T1000 (cell line): Measurements from ENCODE around the gene C16orf86.
"Not testable (repeated sequence)": the region's sequence is repeated elsewhere in the genome, so short reads cannot be mapped to it uniquely, and the experiment has no call there.

Experiments
- DNase-seq: peaks from one replicate; lab custom pipeline; 2025; ENCODE audit warnings: mixed read lengths; lab: John Stamatoyannopoulos, UW

The C16orf86 gene

DNA sequence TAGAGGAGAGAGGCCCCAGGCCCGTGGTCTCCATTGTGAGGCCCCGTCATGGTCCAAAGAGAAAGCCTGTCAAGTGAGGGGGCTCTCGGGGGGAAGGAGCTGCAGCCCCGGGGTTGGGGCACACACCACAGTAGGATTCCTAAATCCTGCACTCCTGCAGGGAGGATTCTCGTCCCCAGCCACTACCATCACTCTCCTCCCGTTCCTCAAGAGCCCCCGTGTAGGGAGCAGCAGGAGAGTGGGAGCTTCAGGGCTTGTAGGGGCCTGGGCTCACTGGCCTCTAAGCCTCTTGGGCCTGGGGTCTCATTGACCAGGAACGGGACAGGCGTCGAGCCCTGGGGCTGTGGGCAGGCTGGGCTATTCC lies 821 bp downstream of the C16orf86 start:
- DNase-seq, result no peak

DNA sequence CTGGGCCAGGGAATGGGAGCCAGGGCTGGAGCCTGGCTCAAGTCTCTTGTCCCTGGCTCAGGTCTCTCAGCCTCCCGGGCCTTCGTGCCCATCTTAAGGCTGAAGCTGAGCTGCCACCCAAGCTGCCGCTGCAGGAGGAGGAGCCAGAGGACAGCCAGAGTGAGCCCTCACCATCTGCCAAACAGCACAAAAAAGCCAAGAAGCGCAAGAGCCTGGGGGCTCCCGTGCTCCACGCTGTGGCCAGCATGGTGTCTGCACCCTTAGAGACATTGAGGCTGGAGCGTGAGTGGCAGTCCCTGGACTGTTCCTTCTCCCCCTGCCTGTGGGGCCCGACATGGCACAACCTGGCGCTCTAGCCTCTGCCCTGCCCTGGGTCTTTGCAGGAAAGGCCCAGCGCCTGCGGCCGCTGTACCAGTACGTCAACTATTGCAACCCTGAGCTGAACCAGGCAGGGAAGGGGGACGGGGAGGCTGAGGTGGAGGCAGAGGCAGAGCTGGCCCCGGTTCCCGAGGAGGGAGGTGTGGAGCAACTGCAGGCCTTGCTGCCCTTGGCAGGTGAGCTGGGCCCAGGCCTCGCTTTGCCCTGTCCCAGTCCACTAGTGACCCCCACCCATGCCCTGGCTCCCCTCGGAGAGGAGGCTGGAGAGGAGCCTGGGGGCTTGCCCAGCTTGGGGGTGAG lies 1.3 kb downstream of the C16orf86 start:
- DNase-seq, result peak; percentile 63

DNA sequence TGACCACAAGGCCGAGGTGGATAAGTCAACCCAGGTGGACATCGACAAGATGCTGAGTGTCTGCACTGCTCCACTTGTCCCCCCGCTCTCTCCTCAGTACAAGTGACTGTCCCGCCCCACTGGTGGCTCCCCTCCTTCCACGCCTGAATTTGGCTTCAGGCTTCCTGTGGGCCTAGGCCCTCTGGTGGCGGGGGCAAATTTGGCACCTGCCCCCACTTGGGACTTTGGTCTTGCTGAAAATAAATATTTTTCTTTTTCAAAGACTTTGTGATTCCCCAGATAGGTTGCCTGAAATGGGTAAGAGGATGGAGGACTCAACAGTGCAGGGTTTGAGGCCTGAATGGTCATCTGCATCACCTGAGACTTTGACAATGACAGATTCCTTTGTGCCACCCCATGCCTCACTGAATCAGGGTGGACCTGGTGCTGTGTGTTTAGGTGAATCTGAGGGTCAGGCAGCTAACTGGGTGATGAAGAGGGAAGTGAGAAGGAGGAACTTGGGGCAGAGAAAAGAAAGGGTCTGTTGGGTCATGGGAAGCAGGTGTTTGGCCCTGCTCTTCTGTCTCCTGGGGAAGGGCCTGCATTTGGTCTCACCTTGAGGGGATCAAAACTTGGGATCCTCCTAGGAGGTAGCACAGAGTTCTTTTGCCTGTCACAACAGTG lies 2.0 kb downstream of the C16orf86 start:
- no peak for DNase-seq

DNA sequence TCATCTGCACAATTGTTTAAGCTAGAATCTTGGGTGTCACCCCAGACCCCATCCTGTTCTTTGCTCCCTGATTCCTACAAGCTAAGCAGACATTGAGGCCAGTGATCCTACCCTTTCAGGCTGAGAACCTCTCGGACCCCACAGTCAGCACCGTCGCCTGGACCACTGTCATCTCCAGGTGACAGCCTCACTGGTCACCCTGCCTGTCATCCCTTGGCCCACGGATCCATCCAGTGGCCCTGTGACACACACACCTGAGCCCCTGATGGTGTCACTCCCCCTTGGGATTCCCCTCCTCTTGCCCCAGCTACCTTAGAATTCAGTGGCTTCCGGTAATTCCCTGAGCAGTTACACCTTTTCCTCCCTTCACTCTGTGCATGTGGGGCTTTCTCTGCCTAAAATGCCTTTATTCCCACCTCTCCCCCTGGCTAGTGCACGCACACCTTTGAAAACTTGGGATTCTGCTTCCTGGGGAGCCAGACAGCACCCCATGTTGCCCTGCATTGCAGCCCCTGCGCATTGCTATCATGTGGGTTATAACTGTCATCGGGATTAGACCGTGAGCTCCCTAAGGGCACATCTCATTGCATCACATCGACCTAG lies 3.0 kb downstream of the C16orf86 start:
- no peak for DNase-seq

DNA sequence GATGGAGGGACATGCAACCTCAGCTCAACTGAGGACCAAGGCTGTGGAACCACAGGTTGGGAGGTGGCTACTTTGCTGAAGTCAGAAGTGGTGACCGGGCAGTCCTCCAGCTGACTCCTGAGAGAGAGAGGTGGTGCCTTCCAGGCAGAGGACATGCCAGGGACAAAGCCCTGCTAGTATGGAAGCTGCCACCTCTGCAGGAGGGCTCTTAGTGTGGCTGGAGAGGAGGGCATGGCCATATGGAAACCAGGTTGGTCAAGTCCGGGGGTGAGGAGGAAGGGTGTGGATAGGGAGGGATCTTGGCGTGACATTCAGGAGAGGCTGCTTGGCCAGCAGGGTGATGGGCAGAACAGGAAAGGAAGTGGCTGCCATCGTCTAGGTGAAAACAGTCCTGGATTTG lies 5.7 kb downstream of the C16orf86 start:
- DNase-seq, result no peak

DNA sequence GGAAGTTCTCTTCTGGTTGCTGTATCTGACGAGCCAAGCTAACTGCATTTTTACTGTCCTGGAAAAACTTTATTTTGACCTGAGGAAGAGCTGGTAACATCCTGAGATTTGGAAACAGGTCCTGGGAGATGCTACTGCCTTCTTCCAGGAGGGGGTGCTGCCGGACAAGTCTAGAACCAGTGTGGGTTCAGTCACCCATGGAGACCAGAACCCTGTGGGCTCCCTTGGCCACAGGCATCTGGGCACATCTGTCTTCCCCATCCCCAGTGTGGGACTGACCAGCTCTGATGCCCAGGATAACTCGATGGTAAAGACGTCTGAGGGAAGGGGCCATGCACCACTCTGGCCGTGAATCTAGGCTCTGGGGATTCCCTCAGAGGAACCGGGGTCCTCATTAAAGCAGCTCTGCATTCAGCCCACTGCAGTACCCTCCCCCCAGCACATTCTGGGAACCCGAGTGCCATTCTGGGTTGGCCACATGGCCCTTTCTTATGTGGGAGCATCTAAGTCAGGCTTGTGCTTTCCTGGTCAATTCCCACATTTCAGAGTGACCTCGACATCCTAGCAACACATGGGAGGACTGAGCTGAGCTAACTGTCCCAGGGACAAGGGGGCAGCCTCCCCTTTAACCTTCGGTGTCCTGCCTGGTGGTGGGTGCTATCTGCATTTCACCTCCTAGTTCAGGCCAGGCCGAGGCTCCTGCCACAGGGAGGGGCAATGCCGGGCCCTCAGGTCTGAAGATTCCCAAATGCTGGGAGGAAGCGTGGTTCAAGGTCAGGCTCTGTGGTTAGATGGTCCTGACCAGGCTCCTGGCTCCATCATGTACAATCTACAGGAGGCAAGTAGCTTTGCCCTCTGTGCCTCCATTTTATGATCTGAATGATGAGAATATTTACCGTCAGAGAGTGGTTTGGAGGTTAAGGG lies 6.4 kb downstream of the C16orf86 start:
- no peak for DNase-seq

DNA sequence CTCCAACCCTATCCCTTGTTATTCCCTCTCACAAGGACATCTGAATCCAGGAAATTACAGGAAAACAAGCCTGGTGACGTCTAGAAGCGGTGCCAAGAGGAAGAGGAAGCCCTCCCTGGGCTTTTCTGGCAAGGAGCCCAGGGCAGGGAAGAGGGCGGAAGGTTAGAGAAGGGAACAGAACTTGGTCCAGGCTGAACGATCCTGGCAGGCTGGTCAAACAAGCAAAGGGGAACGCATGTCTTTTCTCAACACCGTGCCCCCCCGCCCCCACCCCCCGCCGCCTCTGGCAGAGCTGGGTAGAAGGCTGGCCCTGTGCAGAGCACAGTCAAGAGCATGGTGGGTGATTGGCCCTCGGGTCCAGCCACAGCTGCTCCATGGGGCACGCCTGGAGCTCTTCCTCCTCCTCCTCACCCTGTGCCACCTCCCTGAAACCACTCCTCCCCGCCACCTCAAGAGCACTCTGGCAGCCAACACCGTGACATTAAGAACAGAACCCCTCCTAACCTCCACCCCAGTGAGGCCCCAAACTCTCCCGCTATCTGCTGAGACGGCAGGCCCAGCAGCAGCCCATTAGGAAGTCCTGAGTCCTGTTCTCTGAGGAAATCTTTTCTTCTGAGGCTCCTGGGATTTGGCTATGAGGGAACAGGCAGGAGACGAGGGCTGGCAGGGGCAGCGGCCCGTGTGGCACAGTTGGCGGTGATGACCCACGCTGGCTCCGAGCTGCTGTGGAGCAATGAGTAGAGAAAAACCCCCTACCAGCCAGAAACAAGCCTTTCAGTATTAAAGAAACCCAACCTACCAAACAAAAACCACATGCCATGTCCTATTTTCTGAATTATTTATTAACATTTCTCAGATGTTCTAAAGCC lies 7.3 kb downstream of the C16orf86 start:
- DNase-seq, result no peak

DNA sequence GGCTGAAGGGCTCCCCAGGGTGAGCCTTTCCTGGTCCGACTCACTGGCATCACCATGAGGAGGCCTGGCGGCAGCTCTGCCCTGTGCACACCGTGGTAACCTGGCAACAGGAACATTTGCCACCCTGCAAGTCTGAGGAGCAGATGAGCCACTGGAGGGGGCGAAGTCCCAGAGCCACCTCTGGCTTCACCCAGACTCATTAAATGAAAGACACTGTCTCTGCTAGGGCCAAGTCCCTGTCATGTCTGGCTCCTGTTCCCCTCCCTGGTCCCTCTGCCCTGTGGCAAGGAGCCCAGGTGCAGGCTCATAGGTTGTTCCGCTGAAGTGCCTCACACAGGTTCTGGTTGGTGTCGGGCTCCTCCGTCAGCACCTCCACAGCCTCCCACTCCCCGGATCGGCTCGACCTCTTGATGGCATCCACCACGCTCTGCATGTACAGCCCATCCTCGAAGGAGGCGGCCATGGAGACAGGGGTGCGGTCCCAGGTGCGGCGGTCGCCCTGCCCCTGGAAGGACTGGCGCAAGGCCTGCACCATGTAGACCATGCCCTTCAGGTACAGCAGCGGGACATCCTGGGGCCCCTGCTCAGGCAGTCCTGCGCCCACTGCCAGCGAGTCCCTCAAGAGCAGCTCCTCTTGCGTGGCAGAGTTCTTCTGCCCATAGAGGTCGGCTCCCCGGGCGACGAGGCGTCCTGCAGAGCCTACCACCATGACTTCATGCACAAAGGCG lies 8.4 kb downstream of the C16orf86 start:
- DNase-seq, result no peak

DNA sequence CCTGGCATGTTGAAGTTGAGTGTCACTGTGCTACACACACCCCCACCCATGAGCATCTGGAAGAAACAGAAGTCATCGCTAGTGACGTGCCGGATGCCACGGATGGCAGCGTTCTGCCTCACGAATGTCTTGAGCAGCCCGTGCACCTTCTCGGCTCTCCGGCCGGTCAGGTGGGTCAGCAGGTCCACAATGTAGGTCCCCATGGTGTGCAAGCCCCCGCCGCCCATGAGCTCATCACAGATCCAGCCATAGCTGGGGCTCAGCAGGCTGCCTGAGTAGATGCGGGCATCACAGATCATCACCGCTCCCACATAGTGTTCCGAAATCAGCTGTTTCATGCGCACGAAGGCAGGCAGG lies 8.9 kb downstream of the C16orf86 start:
- no peak for DNase-seq

DNA sequence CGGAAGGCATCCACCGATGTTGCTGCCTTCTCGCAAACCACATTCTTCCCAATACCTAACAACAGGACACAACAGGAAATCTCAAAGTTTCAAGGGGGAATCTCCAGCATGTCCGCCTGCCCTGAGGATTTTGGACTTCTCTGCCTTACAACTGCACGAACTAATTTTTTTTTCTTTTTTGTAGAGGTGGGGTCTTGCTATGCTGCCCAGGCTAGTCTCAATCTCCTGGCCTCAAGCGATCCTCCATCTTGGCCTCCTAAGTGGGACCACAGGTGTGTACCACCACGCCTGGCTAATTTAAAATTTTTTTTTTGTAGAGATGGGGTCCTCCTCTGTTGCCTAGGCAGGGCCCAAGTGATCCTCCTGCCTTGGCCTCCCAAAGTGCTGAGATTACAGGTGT lies 9.4 kb downstream of the C16orf86 start:
- no peak for DNase-seq

DNA sequence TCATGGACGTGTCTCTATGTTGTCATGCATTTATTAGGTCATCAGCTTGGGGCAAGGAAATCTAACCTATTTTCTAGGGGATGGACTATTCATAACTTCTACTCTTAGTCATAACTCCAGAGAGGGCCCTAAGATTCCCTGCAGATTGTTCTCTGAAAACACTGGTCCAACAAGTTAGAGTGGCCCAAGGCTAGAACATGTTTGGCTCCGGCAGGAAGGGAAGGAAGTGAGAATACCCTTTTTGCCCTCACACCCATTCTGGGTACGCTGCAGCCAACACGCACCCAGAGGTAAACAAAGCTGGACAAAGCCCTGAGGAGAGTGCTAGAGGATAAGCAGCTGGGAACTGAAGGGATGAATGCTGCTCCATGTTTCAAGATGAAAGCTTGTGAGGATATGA lies 9.9 kb downstream of the C16orf86 start:
- no peak for DNase-seq

DNA sequence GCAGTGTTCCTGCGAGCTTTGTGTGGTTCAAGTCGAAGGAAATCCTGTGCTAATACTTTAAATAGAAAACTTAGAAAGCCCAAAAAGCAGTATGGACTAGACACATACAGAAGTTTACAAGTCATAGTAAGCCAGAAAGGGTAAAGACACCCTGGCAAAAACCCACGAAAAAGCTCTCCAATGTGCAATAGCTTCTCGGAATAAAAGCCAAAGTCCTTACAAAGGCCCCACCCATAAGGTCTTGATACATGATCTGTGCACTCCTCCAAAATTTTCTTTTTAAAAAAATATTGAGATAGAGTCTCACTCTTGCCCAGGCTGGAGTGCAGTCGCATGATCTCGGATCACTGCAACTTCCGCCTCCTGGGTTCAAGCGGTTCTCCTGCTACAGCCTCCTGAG lies 10.3 kb downstream of the C16orf86 start:
- DNase-seq, result no peak

DNA sequence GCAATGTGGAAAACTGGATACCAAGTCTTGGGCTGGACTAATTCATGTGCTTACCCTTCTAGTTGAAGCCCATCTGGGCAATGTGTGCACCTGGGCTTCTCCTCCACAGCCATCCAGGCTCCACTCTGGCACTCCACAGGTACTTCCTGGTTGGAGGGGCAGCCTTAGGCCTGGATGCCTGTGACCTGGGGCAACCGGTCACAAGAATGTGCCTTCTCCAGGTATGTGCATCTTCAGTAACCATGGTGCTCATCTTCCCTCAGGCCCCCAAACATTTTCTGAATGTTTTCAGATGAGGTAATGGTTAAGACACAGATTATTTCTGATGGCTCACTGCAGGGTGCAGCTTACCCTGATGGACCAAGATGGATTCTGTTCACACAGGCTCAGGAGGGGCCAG lies 11.1 kb downstream of the C16orf86 start:
- DNase-seq, result no peak

DNA sequence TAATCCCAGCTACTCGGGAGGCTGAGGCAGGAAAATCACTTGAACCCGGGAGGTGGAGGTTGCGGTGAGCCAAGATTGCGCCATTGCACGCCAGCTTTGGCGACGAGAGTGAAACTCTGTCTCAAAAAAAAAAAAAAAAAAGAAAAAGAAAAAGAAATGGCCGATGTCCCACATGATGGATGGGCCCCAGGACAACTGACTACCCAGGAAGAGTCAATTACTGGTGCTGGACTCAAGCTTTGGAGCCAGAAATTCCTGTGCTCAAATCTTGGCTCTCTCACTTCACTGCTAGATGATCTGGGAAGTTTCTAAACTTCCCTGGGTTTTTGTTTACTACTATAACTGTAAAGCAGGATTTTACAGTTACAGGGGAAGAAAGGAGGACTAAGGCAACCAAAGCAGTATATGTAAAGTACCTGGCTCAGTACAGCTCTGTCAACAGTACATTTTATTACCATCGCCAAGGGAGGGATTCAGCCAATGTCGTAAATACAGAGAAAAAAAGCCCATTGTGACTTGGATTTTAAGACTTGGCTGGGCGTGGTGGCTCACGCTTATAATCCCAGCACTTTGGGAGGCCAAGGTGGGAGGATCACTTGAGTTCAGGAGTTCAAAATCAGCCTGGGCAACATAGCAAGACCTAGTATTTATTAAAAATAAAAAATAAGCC lies 11.9 kb downstream of the C16orf86 start:
- DNase-seq, result no peak

DNA sequence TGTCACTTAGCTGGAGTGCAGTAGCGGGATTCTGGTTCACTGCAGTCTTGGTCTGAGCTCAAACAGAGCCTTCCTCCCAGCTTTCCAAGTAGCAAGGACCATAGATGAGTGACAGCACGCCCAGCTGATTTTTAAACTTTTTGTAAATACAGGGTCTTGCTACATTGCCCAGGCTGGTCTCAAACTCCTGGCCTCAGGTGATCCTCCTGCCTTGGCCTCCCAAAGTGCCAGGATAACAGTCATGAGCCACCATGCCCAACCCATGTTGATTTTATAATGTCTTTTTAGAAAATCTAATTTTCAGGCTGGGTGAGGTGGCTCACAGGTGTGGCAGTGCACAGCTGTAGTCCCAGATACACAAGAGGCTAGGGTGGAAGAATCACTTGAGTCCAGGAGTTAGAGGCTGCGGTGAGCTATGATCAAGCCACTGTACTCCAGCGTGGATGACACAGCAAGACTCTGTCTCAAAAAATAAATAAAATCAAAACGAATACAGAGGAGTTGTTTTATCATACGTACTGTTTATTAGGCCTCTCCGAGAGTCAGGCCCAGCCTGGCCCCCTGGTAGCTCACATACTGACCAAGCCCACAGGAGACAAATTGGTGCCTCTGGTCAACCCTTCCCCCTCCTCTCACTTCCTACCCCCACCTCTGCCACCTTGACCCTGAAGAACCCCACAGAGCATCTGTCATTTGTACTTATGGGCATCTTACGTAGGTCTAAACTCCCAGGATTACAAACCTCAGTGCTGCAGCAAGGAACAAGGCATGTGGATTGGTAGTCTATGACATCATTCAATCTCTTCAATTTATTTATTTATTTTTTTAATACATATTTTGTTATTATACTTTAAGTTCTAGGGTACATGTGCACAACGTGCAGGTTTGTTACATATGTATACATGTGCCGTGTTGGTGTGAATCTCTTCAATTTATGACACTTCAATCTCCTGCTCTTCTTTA lies 13.6 kb downstream of the C16orf86 start:
- DNase-seq, result no peak

DNA sequence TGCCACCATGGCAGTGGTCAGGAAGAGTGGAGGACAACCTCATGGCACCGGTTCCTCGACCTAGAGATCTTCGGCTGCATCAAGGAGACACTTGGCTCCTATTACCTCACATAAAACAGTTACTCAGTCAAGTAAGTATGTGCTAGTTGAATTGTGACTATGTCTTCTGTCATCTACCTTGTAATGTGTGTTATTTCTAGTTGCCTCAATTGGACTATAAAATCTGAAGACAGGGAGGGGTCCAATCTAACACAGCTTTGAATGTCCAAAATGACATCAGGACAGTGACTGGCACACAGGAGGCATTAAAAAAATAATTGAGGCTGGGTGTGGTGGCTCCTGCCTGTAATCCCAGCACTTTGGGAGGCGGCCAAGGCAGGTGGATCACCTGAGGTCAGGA lies 17.2 kb downstream of the C16orf86 start:
- no peak for DNase-seq

DNA sequence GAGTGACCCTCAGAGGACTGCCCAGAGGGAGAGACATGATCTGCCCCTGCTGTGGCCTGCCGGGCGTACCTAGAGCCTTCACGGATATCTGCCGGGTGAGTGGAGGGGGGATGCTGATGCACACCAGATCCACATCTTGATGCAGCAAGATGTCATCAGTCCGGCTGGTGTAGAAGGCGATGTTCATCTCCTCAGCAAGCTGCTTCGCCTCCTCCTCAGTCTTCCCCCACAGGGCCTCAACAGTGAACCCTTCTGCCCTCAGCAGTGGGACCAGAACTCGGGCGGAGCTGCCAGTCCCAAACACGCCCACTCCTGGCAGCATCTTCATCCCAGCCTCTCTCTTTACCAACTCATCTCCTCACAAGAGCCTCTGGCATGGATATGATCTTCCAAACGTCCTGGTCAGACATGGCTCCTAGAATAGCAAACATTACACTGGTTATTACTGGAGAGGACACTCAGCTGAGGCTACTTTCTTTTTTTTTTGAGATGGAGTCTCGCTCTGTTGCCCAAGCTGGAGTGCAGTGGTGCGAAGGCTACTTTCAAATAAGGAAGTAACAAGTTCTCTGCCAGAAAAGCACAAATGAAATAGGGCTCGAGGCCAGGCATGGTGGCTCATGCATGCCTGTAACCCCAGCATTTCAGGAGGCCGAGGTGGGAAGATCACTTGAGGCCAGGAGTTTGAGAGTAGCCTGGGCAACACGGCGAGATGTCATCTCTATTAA lies 18.9 kb downstream of the C16orf86 start:
- DNase-seq, result no peak

DNA sequence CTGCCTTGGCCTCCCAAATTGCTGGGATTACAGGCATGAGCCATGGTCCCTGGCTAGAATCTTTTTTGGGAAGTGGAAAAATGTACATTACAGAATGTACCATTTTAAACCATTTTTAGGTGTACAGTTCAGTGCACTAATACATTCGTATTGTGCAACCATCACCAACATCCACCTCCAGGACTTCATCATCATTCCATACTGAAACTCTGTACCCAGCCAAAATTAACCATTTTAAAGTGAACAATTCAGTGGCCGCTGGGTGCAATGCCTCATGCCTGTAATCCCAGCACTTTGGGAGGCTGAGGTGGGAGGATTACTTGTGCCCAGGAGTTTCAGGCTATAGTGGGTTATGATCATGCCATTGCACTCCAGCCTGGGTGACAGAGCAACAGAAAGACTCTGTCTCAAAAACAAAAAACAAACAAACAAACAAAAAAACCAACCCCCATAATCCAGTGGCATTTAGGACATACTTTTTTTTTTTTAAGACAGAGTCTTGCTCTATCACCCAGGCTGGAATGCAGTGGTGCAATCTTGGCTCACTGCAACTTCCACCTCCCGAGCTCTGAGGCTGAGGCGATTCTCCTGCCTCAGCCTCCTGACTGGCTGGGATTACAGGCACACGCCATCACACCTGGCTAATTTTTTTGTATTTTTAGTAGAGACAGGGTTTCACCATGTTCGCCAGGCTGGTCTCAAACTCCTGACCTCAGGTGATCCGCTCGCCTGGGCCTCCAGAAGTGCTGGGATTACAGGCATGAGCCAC lies 27.1 kb downstream of the C16orf86 start:
- DNase-seq, result not testable (repeated sequence)
